Measurements from ENCODE around the gene SLC52A3. TPM values are rescaled to one million over a fixed set of nuclear protein-coding genes. Genes with fewer than 3 reads are reported as not detected.

Gene SLC52A3
- polyA plus RNA-seq, 4 donors, result 8.5 to 22.1 (median 14.7) TPM

- 31 to 72% (median 41%) methylated on average over 3 of the region's 3 CpGs for WGBS, 3 donors
- Histone ChIP-seq H3K36me3 (ENCODE audit: control insufficient read depth in 3 of 3, insufficient read depth in 2 of 3, low read depth in 1 of 3, low read length in 3 of 3) (no peaks in the 10 kb centered on the region), H3K4me3 (ENCODE audit: low read depth in 1 of 3, low read length in 3 of 3) (no peak overlapping the region), H3K9me3 (ENCODE audit: control insufficient read depth in 2 of 2, insufficient read depth in 1 of 2, low read depth in 1 of 2, low read length in 1 of 2) (peaks cover 0 to 17% of the 10 kb centered on the region in 2 donors), H3K27ac (ENCODE audit: low read depth in 1 of 3, low read length in 2 of 3) (peak overlapping the region in 2 of 3 donors; percentile 48 to 80), H3K27me3 (ENCODE audit: control insufficient read depth in 3 of 3, insufficient read depth in 3 of 3, low read length in 3 of 3) (no peaks in the 10 kb centered on the region), H3K4me1 (ENCODE audit: control insufficient read depth in 3 of 3, insufficient read depth in 2 of 3, low read depth in 1 of 3, low read length in 2 of 3) (peaks cover 0 to 3% (median 2%) of the 10 kb centered on the region in 3 donors)
- FAIRE-seq, result peak; percentile 26
- peak; percentile 94 to 99 for DNase-seq
Measured at GRCh38 chr20:750801-751200, 17.5 kb downstream of the SLC52A3 start.

GRCh38 chr20:745683-746301 is 22.5 kb downstream of the SLC52A3 start:
- Histone ChIP-seq H3K4me1 (ENCODE audit: control insufficient read depth in 3 of 3, insufficient read depth in 2 of 3, low read depth in 1 of 3, low read length in 2 of 3) (peaks cover 0 to 3% (median 0%) of the 10 kb centered on the region in 3 donors), H3K27ac (ENCODE audit: low read depth in 1 of 3, low read length in 2 of 3) (no peak overlapping the region), H3K9me3 (ENCODE audit: control insufficient read depth in 2 of 2, insufficient read depth in 1 of 2, low read depth in 1 of 2, low read length in 1 of 2) (peaks cover 0 to 10% of the 10 kb centered on the region in 2 donors), H3K36me3 (ENCODE audit: control insufficient read depth in 3 of 3, insufficient read depth in 2 of 3, low read depth in 1 of 3, low read length in 3 of 3) (no peaks in the 10 kb centered on the region), H3K4me3 (ENCODE audit: low read depth in 1 of 3, low read length in 3 of 3) (no peak overlapping the region), H3K27me3 (ENCODE audit: control insufficient read depth in 3 of 3, insufficient read depth in 3 of 3, low read length in 3 of 3) (peaks cover 0 to 4% (median 0%) of the 10 kb centered on the region in 3 donors)
- FAIRE-seq, result no peak
- 89 to 91% (median 89%) methylated on average over 4 of the region's 4 CpGs for WGBS, 3 donors
- no peak for DNase-seq

- DNase-seq (no peak), FAIRE-seq (no peak)
- Histone ChIP-seq H3K9me3 (ENCODE audit: control insufficient read depth in 2 of 2, insufficient read depth in 1 of 2, low read depth in 1 of 2, low read length in 1 of 2) (peaks cover 0 to 10% of the 10 kb centered on the region in 2 donors), H3K4me1 (ENCODE audit: control insufficient read depth in 3 of 3, insufficient read depth in 2 of 3, low read depth in 1 of 3, low read length in 2 of 3) (no peaks in the 10 kb centered on the region), H3K4me3 (ENCODE audit: low read depth in 1 of 3, low read length in 3 of 3) (no peak overlapping the region), H3K27me3 (ENCODE audit: control insufficient read depth in 3 of 3, insufficient read depth in 3 of 3, low read length in 3 of 3) (peaks cover 0 to 4% (median 0%) of the 10 kb centered on the region in 3 donors), H3K27ac (ENCODE audit: low read depth in 1 of 3, low read length in 2 of 3) (no peak overlapping the region), H3K36me3 (ENCODE audit: control insufficient read depth in 3 of 3, insufficient read depth in 2 of 3, low read depth in 1 of 3, low read length in 3 of 3) (no peaks in the 10 kb centered on the region)
- 49 to 64% (median 58%) methylated on average over 2 of the region's 2 CpGs for WGBS, 3 donors
Measured at GRCh38 chr20:742156-742555, 26.1 kb downstream of the SLC52A3 start.

GRCh38 chr20:741620-742019 is 26.7 kb downstream of the SLC52A3 start:
- Histone ChIP-seq H3K36me3 (ENCODE audit: control insufficient read depth in 3 of 3, insufficient read depth in 2 of 3, low read depth in 1 of 3, low read length in 3 of 3) (no peaks in the 10 kb centered on the region), H3K4me1 (ENCODE audit: control insufficient read depth in 3 of 3, insufficient read depth in 2 of 3, low read depth in 1 of 3, low read length in 2 of 3) (no peaks in the 10 kb centered on the region), H3K4me3 (ENCODE audit: low read depth in 1 of 3, low read length in 3 of 3) (no peak overlapping the region), H3K27ac (ENCODE audit: low read depth in 1 of 3, low read length in 2 of 3) (no peak overlapping the region), H3K27me3 (ENCODE audit: control insufficient read depth in 3 of 3, insufficient read depth in 3 of 3, low read length in 3 of 3) (peaks cover 0 to 4% (median 0%) of the 10 kb centered on the region in 3 donors), H3K9me3 (ENCODE audit: control insufficient read depth in 2 of 2, insufficient read depth in 1 of 2, low read depth in 1 of 2, low read length in 1 of 2) (peaks cover 0 to 7% of the 10 kb centered on the region in 2 donors)
- no peak for FAIRE-seq
- WGBS, 3 donors, result 68 to 79% (median 69%) methylated on average over 6 of the region's 6 CpGs
- no peak for DNase-seq

GRCh38 chr20:740162-740561 is 28.1 kb downstream of the SLC52A3 start:
- Histone ChIP-seq H3K4me3 (ENCODE audit: low read depth in 1 of 3, low read length in 3 of 3) (no peak overlapping the region), H3K27me3 (ENCODE audit: control insufficient read depth in 3 of 3, insufficient read depth in 3 of 3, low read length in 3 of 3) (peaks cover 0 to 4% (median 0%) of the 10 kb centered on the region in 3 donors), H3K36me3 (ENCODE audit: control insufficient read depth in 3 of 3, insufficient read depth in 2 of 3, low read depth in 1 of 3, low read length in 3 of 3) (no peaks in the 10 kb centered on the region), H3K9me3 (ENCODE audit: control insufficient read depth in 2 of 2, insufficient read depth in 1 of 2, low read depth in 1 of 2, low read length in 1 of 2) (peaks cover 0 to 3% of the 10 kb centered on the region in 2 donors), H3K27ac (ENCODE audit: low read depth in 1 of 3, low read length in 2 of 3) (no peak overlapping the region), H3K4me1 (ENCODE audit: control insufficient read depth in 3 of 3, insufficient read depth in 2 of 3, low read depth in 1 of 3, low read length in 2 of 3) (no peaks in the 10 kb centered on the region)
- DNase-seq (peak in 1 of 2 donors; percentile 60), FAIRE-seq (no peak)
- 23 to 73% (median 37%) methylated on average over 7 of the region's 7 CpGs for WGBS, 3 donors

- no peak overlapping the region for H3K27ac ChIP-seq (ENCODE audit: low read depth in 1 of 3, low read length in 2 of 3)
- peaks cover 0 to 4% (median 0%) of the 10 kb centered on the region in 3 donors for H3K27me3 ChIP-seq (ENCODE audit: control insufficient read depth in 3 of 3, insufficient read depth in 3 of 3, low read length in 3 of 3)
- DNase-seq (no peak), FAIRE-seq (no peak)
- peaks cover 0 to 3% of the 10 kb centered on the region in 2 donors for H3K9me3 ChIP-seq (ENCODE audit: control insufficient read depth in 2 of 2, insufficient read depth in 1 of 2, low read depth in 1 of 2, low read length in 1 of 2)
- H3K4me1 ChIP-seq (ENCODE audit: control insufficient read depth in 3 of 3, insufficient read depth in 2 of 3, low read depth in 1 of 3, low read length in 2 of 3), result no peaks in the 10 kb centered on the region
- 83 to 88% (median 85%) methylated on average over 8 of the region's 8 CpGs for WGBS, 3 donors
- H3K36me3 ChIP-seq (ENCODE audit: control insufficient read depth in 3 of 3, insufficient read depth in 2 of 3, low read depth in 1 of 3, low read length in 3 of 3), result no peaks in the 10 kb centered on the region
- H3K4me3 ChIP-seq (ENCODE audit: low read depth in 1 of 3, low read length in 3 of 3), result no peak overlapping the region
Measured at GRCh38 chr20:739736-740135, 28.6 kb downstream of the SLC52A3 start.

GRCh38 chr20:733861-734260 is 34.4 kb downstream of the SLC52A3 start:
- no peaks in the 10 kb centered on the region for H3K4me1 ChIP-seq (ENCODE audit: control insufficient read depth in 3 of 3, insufficient read depth in 2 of 3, low read depth in 1 of 3, low read length in 2 of 3)
- H3K9me3 ChIP-seq (ENCODE audit: control insufficient read depth in 2 of 2, insufficient read depth in 1 of 2, low read depth in 1 of 2, low read length in 1 of 2), result no peaks in the 10 kb centered on the region
- no peak overlapping the region for H3K4me3 ChIP-seq (ENCODE audit: low read depth in 1 of 3, low read length in 3 of 3)
- no peaks in the 10 kb centered on the region for H3K36me3 ChIP-seq (ENCODE audit: control insufficient read depth in 3 of 3, insufficient read depth in 2 of 3, low read depth in 1 of 3, low read length in 3 of 3)
- 64 to 74% (median 71%) methylated on average over 7 of the region's 7 CpGs for WGBS, 3 donors
- H3K27ac ChIP-seq (ENCODE audit: low read depth in 1 of 3, low read length in 2 of 3), result no peak overlapping the region
- peaks cover 0 to 16% (median 6%) of the 10 kb centered on the region in 3 donors for H3K27me3 ChIP-seq (ENCODE audit: control insufficient read depth in 3 of 3, insufficient read depth in 3 of 3, low read length in 3 of 3)
- no peak for DNase-seq
- FAIRE-seq, result no peak

- Histone ChIP-seq H3K27ac (ENCODE audit: low read depth in 1 of 3, low read length in 2 of 3) (no peak overlapping the region), H3K4me1 (ENCODE audit: control insufficient read depth in 3 of 3, insufficient read depth in 2 of 3, low read depth in 1 of 3, low read length in 2 of 3) (peaks cover 0 to 3% (median 0%) of the 10 kb centered on the region in 3 donors), H3K27me3 (ENCODE audit: control insufficient read depth in 3 of 3, insufficient read depth in 3 of 3, low read length in 3 of 3) (peaks cover 9 to 23% (median 11%) of the 10 kb centered on the region in 3 donors), H3K4me3 (ENCODE audit: low read depth in 1 of 3, low read length in 3 of 3) (no peak overlapping the region), H3K9me3 (ENCODE audit: control insufficient read depth in 2 of 2, insufficient read depth in 1 of 2, low read depth in 1 of 2, low read length in 1 of 2) (no peaks in the 10 kb centered on the region), H3K36me3 (ENCODE audit: control insufficient read depth in 3 of 3, insufficient read depth in 2 of 3, low read depth in 1 of 3, low read length in 3 of 3) (no peaks in the 10 kb centered on the region)
- DNase-seq (no peak), FAIRE-seq (no peak)
- WGBS, 3 donors, result 76 to 78% (median 78%) methylated on average over 3 of the region's 3 CpGs
Measured at GRCh38 chr20:732727-733126, 35.6 kb downstream of the SLC52A3 start.
